ENCODE measurements around the gene COX6B2. TPM values are rescaled to one million over a fixed set of nuclear protein-coding genes. Genes with fewer than 3 reads are reported as not detected.

Gene COX6B2
- polyA plus RNA-seq, 2 of the 4 experiments (the other 2 are of a cell fraction), result 0.78 to 6.4 TPM

DNA sequence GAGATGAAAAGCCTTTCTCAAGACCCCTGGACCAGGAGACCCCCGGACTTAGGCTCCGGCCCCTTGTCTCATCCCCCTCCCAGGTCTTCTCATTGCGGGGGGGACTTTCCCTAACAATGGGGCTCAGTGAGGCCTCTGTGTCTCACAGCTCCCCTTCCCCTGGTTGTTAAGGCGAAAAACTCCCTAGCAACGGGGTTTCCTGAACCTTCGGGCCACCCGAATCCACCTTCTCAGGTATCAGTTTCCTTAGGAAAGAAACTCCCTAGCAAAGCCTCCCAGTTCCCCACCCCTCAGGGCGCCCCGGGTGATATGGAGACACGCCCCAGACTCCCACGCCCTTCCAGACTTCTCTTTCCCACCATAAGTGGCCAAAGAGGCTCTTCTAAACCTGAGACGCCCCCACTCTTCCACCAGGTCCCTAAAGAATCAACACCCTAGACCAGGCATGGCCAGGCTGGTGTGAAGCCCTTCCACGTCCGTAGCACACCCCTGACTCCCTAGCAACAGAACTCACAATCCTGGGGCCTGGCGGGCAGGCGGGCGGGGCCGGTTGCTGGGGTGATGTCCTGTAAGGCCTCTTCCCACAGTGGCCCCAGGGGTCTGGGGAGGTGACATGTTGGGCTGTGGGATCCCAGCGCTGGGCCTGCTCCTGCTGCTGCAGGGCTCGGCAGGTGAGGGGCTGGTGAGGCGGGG lies 21.9 kb upstream of the COX6B2 start, which contains the start of gene TMEM190 (continued):
- TF ChIP-seq EHMT2 (IDR thresholded peaks at IDR 0.05; ENCODE audit: low read depth) (no peak), HOXA7 (CRISPR knock-in tag; IDR thresholded peaks at IDR 0.05) (no peak), RFX5 (IDR thresholded peaks at IDR 0.05) (no peak), CEBPB (IDR thresholded peaks at IDR 0.05) (no peak), JUN (IDR thresholded peaks at IDR 0.05) (no peak), RARB (CRISPR knock-in tag; IDR thresholded peaks at IDR 0.05) (no peak), ZNF302 (CRISPR knock-in tag; IDR thresholded peaks at IDR 0.05) (no peak), RCOR1 (IDR thresholded peaks at IDR 0.05; ENCODE audit: low read depth, low read length) (no peak), CHD2 (IDR thresholded peaks at IDR 0.05; ENCODE audit: low read length, partially characterized antibody) (no peak)
- TF ChIP-seq, protein P1, sequence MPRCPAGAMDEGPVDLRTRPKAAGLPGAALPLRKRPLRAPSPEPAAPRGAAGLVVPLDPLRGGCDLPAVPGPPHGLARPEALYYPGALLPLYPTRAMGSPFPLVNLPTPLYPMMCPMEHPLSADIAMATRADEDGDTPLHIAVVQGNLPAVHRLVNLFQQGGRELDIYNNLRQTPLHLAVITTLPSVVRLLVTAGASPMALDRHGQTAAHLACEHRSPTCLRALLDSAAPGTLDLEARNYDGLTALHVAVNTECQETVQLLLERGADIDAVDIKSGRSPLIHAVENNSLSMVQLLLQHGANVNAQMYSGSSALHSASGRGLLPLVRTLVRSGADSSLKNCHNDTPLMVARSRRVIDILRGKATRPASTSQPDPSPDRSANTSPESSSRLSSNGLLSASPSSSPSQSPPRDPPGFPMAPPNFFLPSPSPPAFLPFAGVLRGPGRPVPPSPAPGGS (IDR thresholded peaks at IDR 0.05), result no peak
- TF ChIP-seq, protein P2, sequence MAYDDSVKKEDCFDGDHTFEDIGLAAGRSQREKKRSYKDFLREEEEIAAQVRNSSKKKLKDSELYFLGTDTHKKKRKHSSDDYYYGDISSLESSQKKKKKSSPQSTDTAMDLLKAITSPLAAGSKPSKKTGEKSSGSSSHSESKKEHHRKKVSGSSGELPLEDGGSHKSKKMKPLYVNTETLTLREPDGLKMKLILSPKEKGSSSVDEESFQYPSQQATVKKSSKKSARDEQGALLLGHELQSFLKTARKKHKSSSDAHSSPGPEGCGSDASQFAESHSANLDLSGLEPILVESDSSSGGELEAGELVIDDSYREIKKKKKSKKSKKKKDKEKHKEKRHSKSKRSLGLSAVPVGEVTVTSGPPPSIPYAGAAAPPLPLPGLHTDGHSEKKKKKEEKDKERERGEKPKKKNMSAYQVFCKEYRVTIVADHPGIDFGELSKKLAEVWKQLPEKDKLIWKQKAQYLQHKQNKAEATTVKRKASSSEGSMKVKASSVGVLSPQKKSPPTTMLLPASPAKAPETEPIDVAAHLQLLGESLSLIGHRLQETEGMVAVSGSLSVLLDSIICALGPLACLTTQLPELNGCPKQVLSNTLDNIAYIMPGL (CRISPR knock-in tag; IDR thresholded peaks at IDR 0.05; ENCODE audit: borderline replicate concordance), result no peak

DNA sequence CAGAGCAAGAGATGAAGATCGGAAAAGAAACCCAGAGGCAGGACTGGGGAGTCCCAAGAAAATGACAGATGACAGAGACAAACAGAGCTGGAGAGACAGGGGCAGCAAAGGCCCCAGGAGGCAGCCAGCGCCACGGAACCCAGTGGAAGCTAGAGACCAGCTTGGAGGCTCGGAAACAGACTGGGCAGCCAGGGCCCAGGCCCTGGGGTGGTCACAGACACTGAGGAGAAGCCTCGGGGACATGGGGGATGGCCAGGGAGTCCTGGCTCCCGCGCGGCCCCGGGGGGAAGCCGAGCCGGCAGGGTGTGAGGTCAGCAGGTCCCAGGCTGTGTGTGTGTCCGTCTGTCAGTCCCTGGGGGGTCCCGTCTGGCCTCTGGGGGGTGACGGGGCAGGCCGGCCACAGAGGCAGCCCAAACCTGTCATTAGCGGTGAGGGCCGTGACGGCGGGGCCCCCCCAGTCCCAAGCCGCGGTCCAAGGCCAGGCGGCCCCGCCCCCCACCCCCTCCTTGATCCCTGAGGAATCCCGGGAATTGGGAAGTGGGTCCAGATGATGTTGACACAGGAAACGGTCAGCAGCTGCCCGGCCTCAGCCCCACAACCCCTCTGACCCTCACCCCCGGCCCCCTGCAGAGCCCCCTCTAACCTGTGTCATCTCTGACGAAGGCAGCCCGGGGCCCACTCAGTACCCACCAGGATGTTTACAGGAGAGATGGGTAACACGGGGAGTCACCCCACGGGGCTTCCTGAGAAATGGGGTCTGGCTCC lies 19.7 kb upstream of the COX6B2 start:
- peak overlapping the region; percentile 91 to 96 for H3K27ac ChIP-seq
- FAIRE-seq (no peak), DNase-seq (ENCODE audit: low read depth in 1 of 2, low spot score in 1 of 2) (peak; percentile 75 to 88), ATAC-seq (peak; percentile 25 to 35)
- H3K4me1 ChIP-seq, result peaks cover 87% of the 10 kb centered on the region
- ChIA-PET POLR2A (interaction anchor here (1.0 to 1.1 kb wide), 3 partner anchors 8 to 225 kb away, joined by 3 to 7 read pairs (median 3); partner anchors contain the start of genes FIZ1 and TMEM238), CTCF (interaction anchor here (0.7 to 2.5 kb wide), 4 partner anchors 10 to 283 kb away, joined by 4 to 17 read pairs (median 5); partner anchors contain the start of gene TMEM238)
- peak overlapping the region; percentile 15; the same call in 1 of the 3 replicates for H3K4me3 ChIP-seq
- peak overlapping the region; percentile 65 for H3K4me2 ChIP-seq
- no peaks in the 10 kb centered on the region for H3K9me3 ChIP-seq
- WGBS (ENCODE audit: missing lambda C conversion rate), result 3% methylated on average over 23 of the region's 31 CpGs
- no peak for TF ChIP-seq EHMT2 (IDR thresholded peaks at IDR 0.05; ENCODE audit: low read depth)
- TF ChIP-seq, protein P3, sequence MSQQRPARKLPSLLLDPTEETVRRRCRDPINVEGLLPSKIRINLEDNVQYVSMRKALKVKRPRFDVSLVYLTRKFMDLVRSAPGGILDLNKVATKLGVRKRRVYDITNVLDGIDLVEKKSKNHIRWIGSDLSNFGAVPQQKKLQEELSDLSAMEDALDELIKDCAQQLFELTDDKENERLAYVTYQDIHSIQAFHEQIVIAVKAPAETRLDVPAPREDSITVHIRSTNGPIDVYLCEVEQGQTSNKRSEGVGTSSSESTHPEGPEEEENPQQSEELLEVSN (IDR thresholded peaks at IDR 0.05; ENCODE audit: borderline replicate concordance, low read depth), result no peak
- TF ChIP-seq KDM5A (IDR thresholded peaks at IDR 0.05), result no peak
- TF ChIP-seq, protein P1 (IDR thresholded peaks at IDR 0.05), result peak; percentile 63; the same call in 1 of the 3 replicates
- TF ChIP-seq FOXS1 (CRISPR knock-in tag; IDR thresholded peaks at IDR 0.05), result no peak
- TF ChIP-seq, protein P4, sequence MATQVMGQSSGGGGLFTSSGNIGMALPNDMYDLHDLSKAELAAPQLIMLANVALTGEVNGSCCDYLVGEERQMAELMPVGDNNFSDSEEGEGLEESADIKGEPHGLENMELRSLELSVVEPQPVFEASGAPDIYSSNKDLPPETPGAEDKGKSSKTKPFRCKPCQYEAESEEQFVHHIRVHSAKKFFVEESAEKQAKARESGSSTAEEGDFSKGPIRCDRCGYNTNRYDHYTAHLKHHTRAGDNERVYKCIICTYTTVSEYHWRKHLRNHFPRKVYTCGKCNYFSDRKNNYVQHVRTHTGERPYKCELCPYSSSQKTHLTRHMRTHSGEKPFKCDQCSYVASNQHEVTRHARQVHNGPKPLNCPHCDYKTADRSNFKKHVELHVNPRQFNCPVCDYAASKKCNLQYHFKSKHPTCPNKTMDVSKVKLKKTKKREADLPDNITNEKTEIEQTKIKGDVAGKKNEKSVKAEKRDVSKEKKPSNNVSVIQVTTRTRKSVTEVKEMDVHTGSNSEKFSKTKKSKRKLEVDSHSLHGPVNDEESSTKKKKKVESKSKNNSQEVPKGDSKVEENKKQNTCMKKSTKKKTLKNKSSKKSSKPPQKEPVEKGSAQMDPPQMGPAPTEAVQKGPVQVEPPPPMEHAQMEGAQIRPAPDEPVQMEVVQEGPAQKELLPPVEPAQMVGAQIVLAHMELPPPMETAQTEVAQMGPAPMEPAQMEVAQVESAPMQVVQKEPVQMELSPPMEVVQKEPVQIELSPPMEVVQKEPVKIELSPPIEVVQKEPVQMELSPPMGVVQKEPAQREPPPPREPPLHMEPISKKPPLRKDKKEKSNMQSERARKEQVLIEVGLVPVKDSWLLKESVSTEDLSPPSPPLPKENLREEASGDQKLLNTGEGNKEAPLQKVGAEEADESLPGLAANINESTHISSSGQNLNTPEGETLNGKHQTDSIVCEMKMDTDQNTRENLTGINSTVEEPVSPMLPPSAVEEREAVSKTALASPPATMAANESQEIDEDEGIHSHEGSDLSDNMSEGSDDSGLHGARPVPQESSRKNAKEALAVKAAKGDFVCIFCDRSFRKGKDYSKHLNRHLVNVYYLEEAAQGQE (IDR thresholded peaks at IDR 0.05), result no peak
- no peak for TF ChIP-seq CHD4 (IDR thresholded peaks at IDR 0.05; ENCODE audit: borderline replicate concordance)
- no peak for TF ChIP-seq MYC (IDR thresholded peaks at IDR 0.05; ENCODE audit: borderline replicate concordance, low read length)
- TF ChIP-seq CHD2 (IDR thresholded peaks at IDR 0.05; ENCODE audit: low read length, partially characterized antibody), result no peak
- TF ChIP-seq HOXB5 (CRISPR knock-in tag; IDR thresholded peaks at IDR 0.05), result peak; percentile 61; the same call in 1 of the 2 replicates
- TF ChIP-seq, protein P5, sequence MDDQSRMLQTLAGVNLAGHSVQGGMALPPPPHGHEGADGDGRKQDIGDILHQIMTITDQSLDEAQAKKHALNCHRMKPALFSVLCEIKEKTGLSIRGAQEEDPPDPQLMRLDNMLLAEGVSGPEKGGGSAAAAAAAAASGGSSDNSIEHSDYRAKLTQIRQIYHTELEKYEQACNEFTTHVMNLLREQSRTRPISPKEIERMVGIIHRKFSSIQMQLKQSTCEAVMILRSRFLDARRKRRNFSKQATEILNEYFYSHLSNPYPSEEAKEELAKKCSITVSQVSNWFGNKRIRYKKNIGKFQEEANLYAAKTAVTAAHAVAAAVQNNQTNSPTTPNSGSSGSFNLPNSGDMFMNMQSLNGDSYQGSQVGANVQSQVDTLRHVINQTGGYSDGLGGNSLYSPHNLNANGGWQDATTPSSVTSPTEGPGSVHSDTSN (IDR thresholded peaks at IDR 0.05), result peak; percentile 81
- TF ChIP-seq RARB (CRISPR knock-in tag; IDR thresholded peaks at IDR 0.05), result 0 out of 2 replicates have a peak, but pooled peaks have one; percentile 17
- TF ChIP-seq ZSCAN20 (CRISPR knock-in tag; IDR thresholded peaks at IDR 0.05), result no peak
- peak in 1 of 2 experiments; percentile 50; a peak in 1 of 4 replicates for TF ChIP-seq CEBPB (IDR thresholded peaks at IDR 0.05)
- no peak for TF ChIP-seq KDM1A (IDR thresholded peaks at IDR 0.05; ENCODE audit: low read depth)
- TF ChIP-seq NPAS2 (CRISPR knock-in tag; IDR thresholded peaks at IDR 0.05; ENCODE audit: borderline replicate concordance), result no peak
- TF ChIP-seq FOSB (CRISPR knock-in tag; IDR thresholded peaks at IDR 0.05), result no peak
- TF ChIP-seq BHLHE40 (IDR thresholded peaks at IDR 0.05; ENCODE audit: low read depth, low read length), result no peak
